ENCODE measurements around the gene AGBL4.
A peak's percentile ranks its signal among the peaks of the same experiment; 100 is the strongest.

Gene AGBL4

DNA sequence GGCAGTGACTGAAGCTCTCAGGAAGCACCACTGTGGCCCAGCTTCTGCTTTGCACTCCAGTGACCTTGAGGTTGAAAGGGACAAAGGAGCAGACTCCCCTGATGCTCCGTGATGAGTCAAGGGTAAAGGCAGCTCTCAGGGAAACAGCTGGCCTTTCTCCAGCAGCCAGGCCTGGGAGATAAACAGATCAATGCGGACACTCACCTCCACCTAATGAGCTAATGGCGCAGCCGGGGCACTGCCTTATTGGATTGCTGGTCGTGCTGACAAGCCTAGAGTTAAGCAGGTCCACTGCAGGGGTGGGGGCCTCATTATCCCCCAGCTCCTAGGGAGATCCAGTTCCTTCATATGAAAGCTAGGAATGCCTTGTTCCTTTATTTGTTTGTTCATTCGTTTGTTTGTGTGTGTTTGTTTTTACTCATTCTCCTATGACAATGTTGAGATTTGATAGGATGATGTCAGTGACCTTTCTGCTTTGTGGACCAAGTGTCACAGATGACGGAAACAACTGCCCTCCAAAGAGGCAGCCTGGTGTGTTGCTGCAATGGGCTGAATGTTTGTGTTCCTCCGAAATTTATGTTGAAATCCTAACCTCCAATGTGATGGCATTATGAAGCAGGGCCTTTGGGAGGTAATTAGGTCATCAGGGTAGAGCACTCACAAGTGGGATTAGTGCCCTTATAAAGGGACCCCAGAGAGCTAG lies 1105.7 kb downstream of the AGBL4 start:
- TF ChIP-seq, protein P1, sequence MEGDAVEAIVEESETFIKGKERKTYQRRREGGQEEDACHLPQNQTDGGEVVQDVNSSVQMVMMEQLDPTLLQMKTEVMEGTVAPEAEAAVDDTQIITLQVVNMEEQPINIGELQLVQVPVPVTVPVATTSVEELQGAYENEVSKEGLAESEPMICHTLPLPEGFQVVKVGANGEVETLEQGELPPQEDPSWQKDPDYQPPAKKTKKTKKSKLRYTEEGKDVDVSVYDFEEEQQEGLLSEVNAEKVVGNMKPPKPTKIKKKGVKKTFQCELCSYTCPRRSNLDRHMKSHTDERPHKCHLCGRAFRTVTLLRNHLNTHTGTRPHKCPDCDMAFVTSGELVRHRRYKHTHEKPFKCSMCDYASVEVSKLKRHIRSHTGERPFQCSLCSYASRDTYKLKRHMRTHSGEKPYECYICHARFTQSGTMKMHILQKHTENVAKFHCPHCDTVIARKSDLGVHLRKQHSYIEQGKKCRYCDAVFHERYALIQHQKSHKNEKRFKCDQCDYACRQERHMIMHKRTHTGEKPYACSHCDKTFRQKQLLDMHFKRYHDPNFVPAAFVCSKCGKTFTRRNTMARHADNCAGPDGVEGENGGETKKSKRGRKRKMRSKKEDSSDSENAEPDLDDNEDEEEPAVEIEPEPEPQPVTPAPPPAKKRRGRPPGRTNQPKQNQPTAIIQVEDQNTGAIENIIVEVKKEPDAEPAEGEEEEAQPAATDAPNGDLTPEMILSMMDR (IDR thresholded peaks at IDR 0.05; ENCODE audit: unreplicated experiment in 3 of 3): no peak
- peaks cover 8% of the 10 kb centered on the region for H3K27me3 Mint-ChIP-seq (ENCODE audit: low read depth)
- H3K36me3 Mint-ChIP-seq (ENCODE audit: low read depth): no peaks in the 10 kb centered on the region
- no peaks in the 10 kb centered on the region for H3K4me1 Mint-ChIP-seq
- H3K9me3 Mint-ChIP-seq: no peaks in the 10 kb centered on the region
- H3K27ac Mint-ChIP-seq: no peak overlapping the region
- no peak overlapping the region for H3K4me3 Mint-ChIP-seq

DNA sequence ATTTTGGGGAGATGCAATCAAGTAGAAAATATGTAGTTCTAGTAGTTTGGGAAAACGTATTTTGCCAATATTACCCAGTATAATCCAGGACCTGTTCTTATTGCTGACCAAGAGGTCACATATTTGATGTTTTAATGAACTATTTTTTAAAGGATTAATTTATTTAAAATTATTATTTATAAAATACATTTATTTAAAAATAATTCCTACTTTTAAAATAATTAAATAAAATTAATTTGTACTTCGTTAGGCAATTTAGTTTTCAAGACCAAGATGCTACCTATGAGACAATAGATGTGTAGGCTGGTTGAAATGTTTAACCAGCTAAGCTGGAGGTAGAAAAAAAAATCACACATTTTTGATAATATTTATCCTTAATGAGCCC lies 1106.7 kb downstream of the AGBL4 start:
- TF ChIP-seq, protein P1 (IDR thresholded peaks at IDR 0.05; ENCODE audit: unreplicated experiment in 3 of 3): no peak
- Mint-ChIP-seq H3K4me3 (no peak overlapping the region), H3K27ac (no peak overlapping the region), H3K27me3 (ENCODE audit: low read depth) (peaks cover 8% of the 10 kb centered on the region), H3K4me1 (no peaks in the 10 kb centered on the region), H3K36me3 (ENCODE audit: low read depth) (no peaks in the 10 kb centered on the region), H3K9me3 (no peaks in the 10 kb centered on the region)

DNA sequence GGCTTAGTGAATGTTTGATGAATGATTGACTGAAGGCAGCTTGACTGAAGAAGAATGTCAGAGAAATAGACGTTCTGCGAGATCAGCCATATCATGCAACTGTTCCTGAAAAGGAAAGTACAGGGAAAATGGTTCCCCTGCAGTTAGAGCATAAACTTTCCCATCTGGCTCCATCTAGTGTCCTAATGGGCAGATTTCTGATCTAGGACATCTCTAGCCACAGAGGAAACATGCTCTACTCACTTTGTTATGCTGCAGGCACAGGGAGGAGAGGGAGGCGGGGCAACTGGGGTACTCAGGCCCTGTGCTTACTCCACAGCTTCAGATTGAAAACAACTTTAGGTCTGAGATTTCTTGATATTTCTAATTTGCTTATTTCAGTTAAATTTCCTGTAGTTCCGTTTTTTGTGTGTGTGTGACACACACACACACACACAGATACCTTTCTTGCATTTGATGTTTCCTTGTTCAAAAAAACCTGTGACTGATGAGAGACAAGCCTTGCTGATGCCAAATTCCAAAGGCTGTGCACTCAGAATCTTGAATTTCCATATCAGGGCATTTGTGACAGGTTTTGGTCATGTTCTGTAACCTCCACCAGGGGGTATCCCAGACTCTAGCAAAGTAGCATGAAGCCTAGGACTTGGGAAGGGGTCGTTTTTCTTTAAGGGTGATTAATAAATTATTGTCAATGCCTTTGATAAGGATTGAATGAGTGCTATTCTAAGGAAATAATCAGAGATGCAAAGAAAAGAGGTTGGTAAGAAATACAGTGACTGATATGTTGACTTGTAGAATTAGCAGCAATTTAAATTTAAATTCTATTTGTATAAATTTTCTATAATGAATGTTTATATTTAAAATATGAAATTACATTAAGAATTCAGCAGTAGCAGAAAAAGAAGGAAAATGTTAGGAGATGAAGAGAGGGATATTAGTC lies 1107.4 kb downstream of the AGBL4 start:
- Mint-ChIP-seq H3K36me3 (ENCODE audit: low read depth) (no peaks in the 10 kb centered on the region), H3K9me3 (no peaks in the 10 kb centered on the region), H3K4me1 (no peaks in the 10 kb centered on the region), H3K27me3 (ENCODE audit: low read depth) (peaks cover 8% of the 10 kb centered on the region), H3K27ac (peak overlapping the region; percentile 53 to 91 (median 88)), H3K4me3 (no peak overlapping the region)
- TF ChIP-seq, protein P1 (IDR thresholded peaks at IDR 0.05; ENCODE audit: unreplicated experiment in 3 of 3): peak; percentile 42 to 52 (median 47)

DNA sequence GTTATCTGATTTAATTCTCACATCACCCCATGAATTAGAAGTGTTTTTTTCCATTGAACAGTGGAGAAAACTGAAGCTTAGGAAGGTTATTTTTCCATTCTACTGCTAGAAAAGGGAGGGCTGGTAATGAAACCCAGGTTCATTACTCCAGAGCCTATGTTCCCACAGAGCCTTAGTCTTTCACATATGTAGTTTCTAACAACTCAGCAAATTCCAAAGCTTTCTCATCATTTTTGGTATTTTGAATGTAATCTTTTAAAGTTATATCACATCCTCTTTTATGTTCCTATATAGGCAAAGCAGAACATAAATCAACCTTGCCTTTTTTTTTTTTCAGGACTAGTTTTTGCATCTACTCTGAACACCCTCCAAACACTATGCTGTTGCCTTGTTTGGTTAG lies 1115.1 kb downstream of the AGBL4 start:
- Mint-ChIP-seq H3K4me1 (peaks cover 25% of the 10 kb centered on the region), H3K27ac (peak overlapping the region; percentile 73 to 83 (median 82)), H3K9me3 (no peaks in the 10 kb centered on the region), H3K27me3 (ENCODE audit: low read depth) (no peaks in the 10 kb centered on the region), H3K4me3 (no peak overlapping the region), H3K36me3 (ENCODE audit: low read depth) (no peaks in the 10 kb centered on the region)
- TF ChIP-seq, protein P1 (IDR thresholded peaks at IDR 0.05; ENCODE audit: unreplicated experiment in 3 of 3): no peak

DNA sequence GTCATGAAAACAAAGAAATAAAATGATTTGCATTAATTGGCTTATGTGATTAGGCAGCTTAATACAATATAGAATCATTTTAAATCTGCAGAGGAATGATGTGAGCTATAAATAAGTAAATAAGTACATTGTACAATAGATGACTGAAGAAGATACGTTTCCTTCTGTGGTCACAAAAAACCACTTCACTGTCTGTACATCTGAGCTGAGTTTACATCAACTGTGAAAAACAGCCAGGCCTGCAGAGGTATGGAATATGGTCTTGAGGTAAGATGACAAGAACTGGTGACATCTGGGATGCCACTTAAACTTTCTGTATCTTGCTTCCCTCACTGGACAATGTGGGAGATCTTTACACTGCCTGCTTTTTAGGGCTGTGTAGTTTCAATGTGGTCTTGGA lies 1117.0 kb downstream of the AGBL4 start:
- Mint-ChIP-seq H3K4me3 (no peak overlapping the region), H3K36me3 (ENCODE audit: low read depth) (no peaks in the 10 kb centered on the region), H3K27ac (peak overlapping the region; percentile 8 to 69 (median 59)), H3K9me3 (no peaks in the 10 kb centered on the region), H3K27me3 (ENCODE audit: low read depth) (no peaks in the 10 kb centered on the region), H3K4me1 (peaks cover 25% of the 10 kb centered on the region)
- TF ChIP-seq, protein P1 (IDR thresholded peaks at IDR 0.05; ENCODE audit: unreplicated experiment in 3 of 3): no peak

All from nephron (organoid).